Measurements from ENCODE around the gene TXNRD1.
"Not testable (repeated sequence)": the region's sequence is repeated elsewhere in the genome, so short reads cannot be mapped to it uniquely, and the experiment has no call there.

Gene TXNRD1

GRCh38 chr12:104329707-104330532, 114.3 kb downstream of the TXNRD1 start:
- DNase-seq: no peak

DNA sequence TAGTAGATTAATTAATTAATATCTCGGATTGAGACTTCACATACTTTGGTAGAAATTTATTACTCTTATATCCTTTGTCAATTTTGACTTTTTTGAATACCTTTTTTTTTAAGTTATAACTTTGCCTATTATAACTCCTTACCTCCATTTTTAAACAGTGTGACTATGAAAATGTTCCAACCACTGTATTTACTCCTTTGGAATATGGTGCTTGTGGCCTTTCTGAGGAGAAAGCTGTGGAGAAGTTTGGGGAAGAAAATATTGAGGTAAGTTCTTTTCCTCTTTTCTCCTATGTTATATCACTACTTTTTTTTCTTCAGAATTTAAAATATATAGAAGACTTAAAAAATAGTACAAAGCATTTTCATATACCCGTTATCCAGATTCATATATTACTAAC, 115.8 kb downstream of the TXNRD1 start:
- no peak for DNase-seq

GRCh38 chr12:104332273-104332672, 116.7 kb downstream of the TXNRD1 start:
- not testable (repeated sequence) for DNase-seq

GRCh38 chr12:104333692-104334255, 118.2 kb downstream of the TXNRD1 start:
- no peak for DNase-seq

DNA sequence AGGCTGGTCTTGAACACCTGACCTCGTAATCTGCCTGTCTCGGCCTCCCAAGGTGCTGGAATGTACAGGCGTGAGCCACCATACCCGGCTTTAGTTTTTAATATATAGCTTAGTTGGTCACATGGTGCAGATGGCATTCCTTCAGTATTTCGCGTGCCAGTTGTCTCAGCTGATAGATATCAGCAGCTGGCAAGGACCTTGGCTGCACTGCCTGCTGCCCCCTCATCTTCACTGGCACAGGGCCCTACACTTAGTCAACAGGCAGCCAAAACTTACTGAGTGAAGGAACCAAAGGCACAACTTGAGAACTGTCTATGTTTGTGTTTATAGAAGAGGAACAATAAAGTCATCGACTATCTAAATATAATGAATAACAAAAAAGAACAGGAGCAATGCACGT, 119.0 kb downstream of the TXNRD1 start:
- no peak for DNase-seq

- no peak for DNase-seq
Observed at GRCh38 chr12:104336115-104336514, 120.5 kb downstream of the TXNRD1 start.

DNA sequence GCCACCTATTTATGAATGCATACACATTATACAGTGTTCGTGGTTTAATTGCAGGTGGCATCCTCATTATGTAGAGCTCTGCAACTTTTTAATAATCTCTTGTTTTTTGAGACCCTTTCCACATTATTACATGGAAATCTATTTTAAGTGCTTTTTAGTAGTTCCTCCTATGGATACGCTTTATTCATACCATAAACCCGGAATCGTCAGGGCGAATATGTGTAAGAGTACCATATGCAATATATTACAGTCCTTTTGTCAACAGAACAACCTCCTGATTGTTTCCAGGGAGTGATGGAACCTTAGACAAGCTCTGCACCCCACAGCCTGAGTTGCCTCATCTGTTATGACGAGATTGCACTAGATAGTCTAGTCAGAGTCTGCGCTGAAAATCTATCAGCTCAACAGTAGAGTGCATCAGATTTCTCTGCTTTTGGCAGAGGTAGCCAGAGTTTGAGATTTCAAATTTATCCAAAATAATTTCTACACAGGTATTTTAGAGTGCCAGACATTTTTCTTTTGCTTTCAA, 121.5 kb downstream of the TXNRD1 start:
- DNase-seq: no peak

GRCh38 chr12:104339663-104340062, 124.1 kb downstream of the TXNRD1 start:
- DNase-seq: no peak

DNA sequence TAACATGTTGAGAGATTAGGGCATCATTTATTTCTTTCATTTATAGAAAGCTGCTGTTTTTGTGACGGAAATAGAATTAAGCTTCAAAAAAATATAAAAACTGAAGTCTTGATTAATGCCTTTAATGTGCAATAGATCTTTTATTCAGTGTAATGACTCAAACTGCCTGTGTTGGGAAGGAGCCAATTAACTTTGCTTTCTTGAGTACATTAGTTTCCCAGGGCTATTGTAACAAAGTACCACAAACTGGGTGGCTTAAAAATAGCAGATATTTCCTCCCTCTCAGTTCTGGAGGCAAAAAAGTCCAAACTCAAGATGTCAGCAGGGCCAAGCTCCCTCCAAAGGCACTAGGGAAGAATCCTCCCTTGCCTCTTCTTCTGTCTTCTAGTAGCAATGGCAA, 124.6 kb downstream of the TXNRD1 start:
- no peak for DNase-seq

- DNase-seq: no peak
Observed at GRCh38 chr12:104340925-104341611, 125.5 kb downstream of the TXNRD1 start.

GRCh38 chr12:104342147-104342546, 126.6 kb downstream of the TXNRD1 start:
- DNase-seq: no peak

DNA sequence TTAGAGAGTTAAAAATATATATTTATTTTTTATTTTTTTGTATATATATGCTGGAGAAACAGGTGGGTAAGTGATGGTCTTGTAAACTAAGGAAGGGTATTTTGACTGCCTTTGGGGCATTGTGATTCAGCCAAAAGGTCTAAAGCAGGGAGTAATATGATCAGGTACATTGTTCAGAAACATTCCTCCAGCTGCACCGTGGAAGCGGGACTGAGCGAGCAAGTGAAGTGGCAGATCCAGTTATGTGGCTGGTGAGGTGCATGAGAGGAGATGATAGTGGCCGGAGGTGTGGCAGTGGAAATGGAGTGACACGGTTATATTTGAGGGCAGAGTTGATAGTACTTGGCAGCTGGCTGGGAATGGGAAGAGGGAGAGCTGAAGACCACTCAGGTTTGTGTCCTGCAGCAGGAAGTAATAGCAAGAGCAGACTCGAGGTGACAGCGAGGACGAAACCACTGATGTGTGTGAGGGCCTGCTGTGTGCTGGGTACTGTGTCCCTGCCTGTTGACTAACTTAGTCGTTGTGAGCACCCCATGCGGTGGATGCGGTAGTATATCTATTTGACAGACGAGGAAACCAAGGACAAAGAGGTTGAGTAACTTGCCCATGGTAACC, 127.2 kb downstream of the TXNRD1 start:
- DNase-seq: no peak

- DNase-seq: no peak
Observed at GRCh38 chr12:104344682-104345081, 129.1 kb downstream of the TXNRD1 start.

GRCh38 chr12:104345234-104346066, 129.9 kb downstream of the TXNRD1 start:
- DNase-seq: no peak

DNA sequence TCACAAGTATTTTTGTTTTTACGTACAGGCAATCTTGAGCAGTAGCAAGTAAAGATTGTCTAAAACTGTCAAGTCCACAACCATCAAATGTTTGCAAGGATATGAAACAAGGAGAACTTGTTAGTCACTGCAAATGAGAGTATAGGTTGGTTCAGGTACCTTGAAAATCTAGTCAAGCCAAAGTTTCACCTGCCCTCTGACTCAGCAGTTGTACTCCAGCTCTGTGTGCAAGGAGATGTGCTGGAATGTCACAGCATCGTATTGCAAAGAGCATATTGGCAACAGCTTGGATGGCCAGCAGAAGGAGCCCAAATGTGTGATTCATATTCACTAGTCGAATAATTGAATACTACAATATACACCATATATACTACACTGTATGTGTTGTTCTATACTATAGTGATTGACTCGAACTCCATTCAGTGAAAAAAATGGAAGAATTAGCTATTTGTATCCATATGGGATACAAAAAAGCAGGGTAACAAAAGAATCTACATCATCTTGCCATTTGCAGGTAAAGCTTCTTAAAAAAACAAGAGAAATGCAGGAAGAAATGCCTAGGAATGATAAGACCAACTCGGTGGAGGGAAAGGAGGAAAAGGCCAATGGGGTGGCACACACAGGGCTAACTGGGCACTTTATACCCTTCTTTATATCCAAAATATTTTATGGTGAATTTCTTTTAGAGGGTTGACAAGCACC, 131.9 kb downstream of the TXNRD1 start:
- DNase-seq: no peak

GRCh38 chr12:104348283-104348993, 132.9 kb downstream of the TXNRD1 start:
- DNase-seq: no peak

DNA sequence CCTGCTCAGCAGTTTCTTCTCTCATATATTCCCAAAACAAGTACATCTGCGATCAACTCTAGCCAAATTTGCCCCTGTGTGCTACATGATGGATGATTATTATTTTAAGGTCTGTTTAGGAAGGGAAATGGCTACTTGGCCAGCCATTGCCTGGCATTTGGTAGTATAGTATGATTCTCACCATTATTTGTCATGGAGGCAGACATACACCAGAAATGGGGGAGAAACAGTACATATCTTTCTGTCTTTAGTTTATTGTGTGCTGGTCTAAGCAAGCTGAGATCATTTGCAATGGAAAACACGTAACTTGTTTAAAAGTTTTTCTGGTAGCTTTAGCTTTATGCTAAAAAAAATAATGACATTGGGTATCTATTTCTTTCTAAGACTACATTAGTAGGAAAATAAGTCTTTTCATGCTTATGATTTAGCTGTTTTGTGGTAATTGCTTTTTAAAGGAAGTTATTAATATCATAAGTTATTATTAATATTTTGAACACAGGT, 133.5 kb downstream of the TXNRD1 start:
- no peak for DNase-seq

DNA sequence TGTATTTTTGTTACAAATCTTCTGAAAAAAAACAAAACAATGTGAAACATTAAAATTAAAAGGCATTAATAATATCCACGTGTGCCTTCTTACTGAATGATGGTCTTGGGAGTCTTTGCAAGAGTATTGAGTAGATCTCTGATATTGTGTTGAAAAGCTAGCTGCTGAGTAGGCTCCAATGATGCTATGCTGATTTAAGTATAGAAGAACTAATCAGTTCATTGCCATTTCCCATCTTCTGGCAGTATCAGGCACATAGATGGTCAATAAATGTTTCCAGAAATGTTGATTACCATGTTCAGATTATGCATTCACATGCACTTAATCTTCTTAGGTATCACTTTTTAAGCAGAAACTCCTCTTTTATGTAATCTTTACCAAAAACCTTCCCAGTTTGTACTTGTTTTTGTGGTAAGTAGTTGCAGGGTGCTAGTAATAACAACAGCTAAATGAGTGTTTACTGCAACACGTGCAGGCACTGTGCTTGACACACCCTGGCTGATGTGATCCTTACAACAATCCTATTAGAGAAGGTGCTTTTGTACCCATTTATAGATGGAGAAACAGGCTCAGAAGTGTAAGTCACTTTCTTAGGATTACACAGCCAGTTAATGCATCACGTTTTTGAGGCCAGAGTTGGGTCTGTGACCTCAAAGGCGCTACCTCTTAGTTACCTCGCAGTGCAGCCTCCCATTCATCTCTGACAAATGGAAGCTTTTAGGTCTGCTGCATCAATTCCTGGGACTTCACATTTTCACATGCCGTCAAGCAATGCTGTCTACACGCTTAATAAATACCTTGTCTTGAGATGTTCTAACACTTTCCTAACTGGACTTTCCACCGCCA, 134.9 kb downstream of the TXNRD1 start:
- peak; percentile 39 for DNase-seq

- DNase-seq: peak; percentile 6
Observed at GRCh38 chr12:104351057-104351983, 135.7 kb downstream of the TXNRD1 start.
